Keratinocyte (primary cell): ENCODE results near the gene CDH6.

ENCODE experiments used
- CTCF ChIP-seq, 3 experiments: IDR thresholded peaks in 1 of 3; conservative IDR thresholded peaks in 1 of 3; optimal IDR thresholded peaks in 1 of 3; 2 replicates in 2 of 3; 3 replicates in 1 of 3; pipeline versions ENCODE3 to v1.5.1; 2011; ENCODE audit warnings: low read length in 3 of 3, mild to moderate bottlenecking in 3 of 3, moderate library complexity in 2 of 3, control low read depth in 1 of 3, inconsistent platforms in 1 of 3; ENCODE audit not compliant: insufficient read depth in 2 of 3; ENCODE audit errors: extremely low read depth in 1 of 3
- EZH2 ChIP-seq: IDR thresholded peaks from one replicate; pipeline ENCODE4 v1.6.1; 2012; ENCODE audit warnings: inconsistent platforms, mild to moderate bottlenecking, low read length, moderate library complexity

- no peak for TF ChIP-seq CTCF (optimal IDR thresholded peaks at IDR 0.05 in 1 of 3, IDR thresholded peaks at IDR 0.05 in 1 of 3, conservative IDR thresholded peaks at IDR 0.05 in 1 of 3; ENCODE audit: extremely low read depth in 1 of 3, insufficient read depth in 2 of 3, low read length in 3 of 3)
- TF ChIP-seq EZH2 = no peak
These were observed 172.3 kb downstream of the CDH6 start for GRCh38 chr5:31365776-31366175.
